Left ventricle myocardium inferior (tissue), 1 donor: ENCODE data around the gene RGS5. TPM values are rescaled to one million over a fixed set of nuclear protein-coding genes. Genes with fewer than 3 reads are reported as not detected.

Source experiments
- DNase-seq: peaks from one replicate; pipeline ENCODE4 v3.0.0-alpha.2; 2020
- H3K27ac ChIP-seq: fragments of 200-600 bp; replicated peaks from 2 replicates; pipeline ENCODE4 v1.8.0; 2021
- H3K27me3 ChIP-seq: fragments of 200-600 bp; 2 replicates; pipeline ENCODE4 v1.8.0; 2021; ENCODE audit warnings: low read depth
- H3K36me3 ChIP-seq: fragments of 200-600 bp; 2 replicates; pipeline ENCODE4 v1.8.0; 2021
- H3K4me1 ChIP-seq: fragments of 200-600 bp; 2 replicates; pipeline ENCODE4 v1.8.0; 2021
- H3K4me3 ChIP-seq: fragments of 200-600 bp; 2 replicates; pipeline ENCODE4 v1.8.0; 2021; ENCODE audit warnings: mild to moderate bottlenecking, moderate library complexity
- H3K9me3 ChIP-seq: fragments of 200-600 bp; replicated peaks from 2 replicates; pipeline ENCODE4 v1.8.0; 2021
- intact Hi-C: fragments of 100-400 bp; cut with micrococcal nuclease; formaldehyde crosslinking; loops from one replicate; pipeline ENCODE4 v1.11.0; 2022
- total RNA-seq: library from RNA; stranded (reverse); fragmentation: NEBNext Ultra II Directional; extraction: Animal tissue kit (Norgen Biotek cat#: 25700); gene quantifications from one replicate; pipeline ENCODE4 v1.2.1, GENCODE V29; 2021
- TF ChIP-seq, protein P1 (sequence below): fragments of 200-600 bp; IDR thresholded peaks from 2 replicates; pipeline ENCODE4 v1.8.0; 2021; ENCODE audit warnings: antibody characterized with exemption, mild to moderate bottlenecking, borderline replicate concordance
- donor health status: DM: no; HTN: yes; CAD: no; lungs with severe emphysema.

RGS5 gene
- total RNA-seq, 1 donor from 2014 or later, result 256 TPM

DNA sequence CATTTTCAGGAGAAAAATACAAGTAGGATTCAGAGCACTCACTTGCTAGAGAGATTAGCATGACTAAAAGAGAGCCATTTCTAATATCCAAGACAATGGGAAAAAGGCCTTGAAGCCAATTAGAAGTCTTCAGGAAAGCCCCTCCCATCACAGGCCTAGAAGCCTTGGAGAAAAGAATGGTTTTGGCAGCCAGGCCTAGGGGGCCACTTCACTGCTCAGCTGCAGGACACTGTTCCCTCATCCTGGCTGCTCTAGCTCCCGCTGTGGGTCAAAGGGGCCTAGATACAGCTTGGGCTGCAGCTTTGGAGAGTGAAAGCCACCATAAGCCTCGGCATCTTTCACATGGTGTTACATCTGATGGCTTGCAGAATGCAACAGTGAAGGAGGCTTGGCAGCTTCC lies 70.7 kb downstream of the RGS5 start:
- Histone ChIP-seq H3K27me3 (no peaks in the 10 kb centered on the region), H3K36me3 (no peaks in the 10 kb centered on the region), H3K4me1 (peaks cover 12% of the 10 kb centered on the region), H3K4me3 (no peak overlapping the region), H3K9me3 (peaks cover 3% of the 10 kb centered on the region), H3K27ac (no peak overlapping the region)
- TF ChIP-seq, protein P1, sequence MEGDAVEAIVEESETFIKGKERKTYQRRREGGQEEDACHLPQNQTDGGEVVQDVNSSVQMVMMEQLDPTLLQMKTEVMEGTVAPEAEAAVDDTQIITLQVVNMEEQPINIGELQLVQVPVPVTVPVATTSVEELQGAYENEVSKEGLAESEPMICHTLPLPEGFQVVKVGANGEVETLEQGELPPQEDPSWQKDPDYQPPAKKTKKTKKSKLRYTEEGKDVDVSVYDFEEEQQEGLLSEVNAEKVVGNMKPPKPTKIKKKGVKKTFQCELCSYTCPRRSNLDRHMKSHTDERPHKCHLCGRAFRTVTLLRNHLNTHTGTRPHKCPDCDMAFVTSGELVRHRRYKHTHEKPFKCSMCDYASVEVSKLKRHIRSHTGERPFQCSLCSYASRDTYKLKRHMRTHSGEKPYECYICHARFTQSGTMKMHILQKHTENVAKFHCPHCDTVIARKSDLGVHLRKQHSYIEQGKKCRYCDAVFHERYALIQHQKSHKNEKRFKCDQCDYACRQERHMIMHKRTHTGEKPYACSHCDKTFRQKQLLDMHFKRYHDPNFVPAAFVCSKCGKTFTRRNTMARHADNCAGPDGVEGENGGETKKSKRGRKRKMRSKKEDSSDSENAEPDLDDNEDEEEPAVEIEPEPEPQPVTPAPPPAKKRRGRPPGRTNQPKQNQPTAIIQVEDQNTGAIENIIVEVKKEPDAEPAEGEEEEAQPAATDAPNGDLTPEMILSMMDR, result no peak
- intact Hi-C loops, result no loop called here
- no peak for DNase-seq

DNA sequence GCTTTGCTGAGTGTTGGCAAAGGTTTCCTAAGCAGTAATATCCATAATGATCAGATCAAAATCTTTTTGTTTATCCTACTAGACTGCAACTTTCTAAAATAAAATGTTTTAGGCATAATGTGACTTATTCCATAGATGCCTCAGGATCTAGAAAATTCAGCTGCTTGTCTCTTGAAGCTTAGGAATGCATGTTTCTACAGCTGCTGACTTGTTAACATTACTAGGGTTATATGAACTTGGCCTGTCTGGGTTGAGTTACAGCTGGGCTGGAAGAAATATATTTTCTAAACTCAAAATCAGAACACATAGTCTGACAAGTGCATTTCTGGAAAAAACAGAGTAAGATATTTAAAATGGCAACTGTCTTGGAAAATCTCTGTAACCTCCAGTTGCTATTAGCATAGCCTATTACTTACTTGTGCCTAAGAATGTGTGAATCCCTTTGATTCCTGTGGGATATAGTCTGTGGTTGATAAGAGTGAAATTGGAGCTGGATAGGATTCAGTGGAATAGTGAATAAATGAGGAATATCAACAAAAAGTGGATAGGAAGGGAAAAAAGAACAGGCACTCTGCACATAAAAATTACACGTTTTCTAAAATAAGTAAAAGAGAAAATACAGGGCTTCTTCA lies 72.4 kb downstream of the RGS5 start:
- no peaks in the 10 kb centered on the region for H3K36me3 ChIP-seq
- H3K9me3 ChIP-seq, result no peaks in the 10 kb centered on the region
- TF ChIP-seq, protein P1, result no peak
- no peaks in the 10 kb centered on the region for H3K27me3 ChIP-seq
- no peak overlapping the region for H3K4me3 ChIP-seq
- intact Hi-C loops, result no loop called here
- peaks cover 12% of the 10 kb centered on the region for H3K4me1 ChIP-seq
- DNase-seq, result no peak
- no peak overlapping the region for H3K27ac ChIP-seq

DNA sequence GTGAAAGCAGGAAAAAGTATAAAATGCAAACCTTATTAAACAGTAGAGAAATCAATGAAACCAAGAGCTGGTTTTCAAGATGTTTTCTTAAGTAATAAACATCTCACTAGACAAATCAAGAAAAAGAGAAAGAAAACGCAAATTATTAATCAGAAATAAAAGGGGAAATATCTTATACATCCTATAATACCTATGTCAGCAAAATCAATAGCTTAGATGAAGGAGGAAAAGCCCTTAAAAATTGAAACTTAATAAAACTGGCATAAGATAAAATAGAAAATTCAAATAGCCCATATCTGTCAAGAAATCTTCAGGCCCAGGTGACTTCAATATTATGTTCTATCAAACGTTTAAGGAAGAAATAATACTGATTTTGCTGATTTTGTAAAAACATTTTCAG lies 74.4 kb downstream of the RGS5 start:
- intact Hi-C loops, result no loop called here
- DNase-seq, result no peak
- Histone ChIP-seq H3K4me1 (peaks cover 12% of the 10 kb centered on the region), H3K27me3 (no peaks in the 10 kb centered on the region), H3K27ac (no peak overlapping the region), H3K9me3 (no peaks in the 10 kb centered on the region), H3K36me3 (no peaks in the 10 kb centered on the region), H3K4me3 (no peak overlapping the region)
- TF ChIP-seq, protein P1, result no peak

DNA sequence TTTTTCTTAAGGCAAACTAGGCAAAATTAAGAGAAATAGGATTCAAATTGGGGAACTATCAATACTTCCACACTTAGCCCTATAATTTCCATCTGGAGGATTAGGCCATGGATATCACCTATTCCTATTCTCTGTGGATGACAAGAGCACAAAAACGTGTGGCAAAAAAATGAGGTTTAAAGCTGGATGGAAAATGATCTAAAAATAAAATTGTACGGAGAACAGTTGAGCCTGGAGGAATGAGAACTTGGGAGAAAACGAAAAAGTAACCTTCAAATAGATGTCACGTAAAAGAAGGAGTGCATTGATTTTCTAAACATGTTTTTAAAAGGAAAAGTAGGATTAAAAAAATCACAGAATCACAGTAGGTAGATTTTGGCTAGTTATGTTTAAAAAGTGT lies 77.9 kb downstream of the RGS5 start:
- DNase-seq, result no peak
- Histone ChIP-seq H3K9me3 (no peaks in the 10 kb centered on the region), H3K36me3 (no peaks in the 10 kb centered on the region), H3K4me1 (peaks cover 4% of the 10 kb centered on the region), H3K27me3 (no peaks in the 10 kb centered on the region), H3K27ac (no peak overlapping the region), H3K4me3 (no peak overlapping the region)
- TF ChIP-seq, protein P1, result no peak
- intact Hi-C loops, result no loop called here

DNA sequence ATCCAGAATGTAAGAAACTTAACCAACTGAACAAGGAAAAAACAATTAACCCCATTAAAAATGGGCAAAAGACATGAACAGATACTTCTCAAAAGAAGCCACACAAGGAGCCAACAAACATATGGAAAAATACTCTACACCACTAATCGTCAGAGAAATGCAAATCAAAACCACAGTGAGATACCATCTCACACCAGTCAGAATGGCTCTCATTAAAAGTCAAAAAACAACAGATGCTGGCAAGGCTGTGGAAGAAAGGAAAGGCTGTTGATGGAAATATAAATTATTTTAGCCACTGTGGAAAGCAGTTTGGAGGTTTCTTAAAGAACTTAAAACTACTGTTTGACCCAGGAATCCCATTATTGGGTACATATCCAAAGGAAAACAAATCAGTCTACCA lies 82.3 kb downstream of the RGS5 start:
- intact Hi-C loops, result no loop called here
- TF ChIP-seq, protein P1, result no peak
- H3K27me3 ChIP-seq, result no peaks in the 10 kb centered on the region
- no peaks in the 10 kb centered on the region for H3K9me3 ChIP-seq
- no peak overlapping the region for H3K27ac ChIP-seq
- H3K4me1 ChIP-seq, result no peaks in the 10 kb centered on the region
- DNase-seq, result no peak
- no peak overlapping the region for H3K4me3 ChIP-seq
- no peaks in the 10 kb centered on the region for H3K36me3 ChIP-seq
